OCI-LY7 (cell line): ENCODE data around the gene IER5.

ENCODE experiments used
- EZH2phosphoT487 ChIP-seq: fragments of 200-600 bp; sonication (generic); IDR thresholded peaks from 2 replicates; pipeline ENCODE4 v1.6.1; 2018; ENCODE audit warnings: low read depth, borderline replicate concordance, mild to moderate bottlenecking, mixed run types, antibody characterized with exemption, low read length, moderate library complexity, mixed read lengths
- TF ChIP-seq, protein P1 (sequence below): fragments of 200-600 bp; sonication (generic); conservative IDR thresholded peaks from 2 replicates; pipeline ENCODE4 v1.5.1; 2014; ENCODE audit warnings: mild to moderate bottlenecking, antibody characterized with exemption, low read length, moderate library complexity, mixed read lengths

DNA sequence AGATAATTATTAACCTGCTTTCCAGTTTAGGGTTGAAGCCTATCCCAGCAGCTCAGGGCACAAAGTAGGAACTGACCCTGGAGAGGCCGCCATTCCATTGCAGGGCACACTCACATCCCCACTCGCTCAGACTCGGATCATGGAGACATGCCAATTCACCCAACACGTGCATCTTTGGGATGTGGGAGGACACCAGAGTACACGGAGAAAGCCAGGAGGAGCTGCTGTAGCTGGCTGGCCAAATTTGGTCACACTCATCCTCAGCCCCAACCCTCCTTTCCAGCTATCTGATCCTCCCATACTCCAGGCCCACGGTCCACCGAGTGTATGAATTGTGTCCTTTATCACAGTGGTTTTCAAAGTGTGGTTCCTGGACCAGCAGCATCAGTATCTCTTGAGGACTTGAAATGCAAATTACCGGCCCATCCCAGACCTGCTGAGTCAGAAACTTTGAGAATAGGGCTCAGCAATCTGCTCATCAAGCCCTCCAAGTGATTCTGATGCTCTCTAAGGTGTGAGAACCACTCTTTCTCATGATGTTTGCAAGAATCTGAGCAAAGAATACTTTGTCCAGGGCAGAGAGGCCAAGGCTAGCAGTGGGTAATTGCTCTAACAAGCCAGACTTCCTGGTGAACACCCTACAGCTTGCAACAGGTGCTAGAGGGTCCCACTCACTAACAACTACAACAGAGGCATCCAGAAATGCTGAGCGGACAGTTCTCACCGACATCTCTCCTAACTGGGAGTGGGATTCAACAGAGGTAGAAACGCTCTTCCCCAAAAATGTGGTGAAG is 26.3 kb downstream of the IER5 start:
- TF ChIP-seq, protein P1, sequence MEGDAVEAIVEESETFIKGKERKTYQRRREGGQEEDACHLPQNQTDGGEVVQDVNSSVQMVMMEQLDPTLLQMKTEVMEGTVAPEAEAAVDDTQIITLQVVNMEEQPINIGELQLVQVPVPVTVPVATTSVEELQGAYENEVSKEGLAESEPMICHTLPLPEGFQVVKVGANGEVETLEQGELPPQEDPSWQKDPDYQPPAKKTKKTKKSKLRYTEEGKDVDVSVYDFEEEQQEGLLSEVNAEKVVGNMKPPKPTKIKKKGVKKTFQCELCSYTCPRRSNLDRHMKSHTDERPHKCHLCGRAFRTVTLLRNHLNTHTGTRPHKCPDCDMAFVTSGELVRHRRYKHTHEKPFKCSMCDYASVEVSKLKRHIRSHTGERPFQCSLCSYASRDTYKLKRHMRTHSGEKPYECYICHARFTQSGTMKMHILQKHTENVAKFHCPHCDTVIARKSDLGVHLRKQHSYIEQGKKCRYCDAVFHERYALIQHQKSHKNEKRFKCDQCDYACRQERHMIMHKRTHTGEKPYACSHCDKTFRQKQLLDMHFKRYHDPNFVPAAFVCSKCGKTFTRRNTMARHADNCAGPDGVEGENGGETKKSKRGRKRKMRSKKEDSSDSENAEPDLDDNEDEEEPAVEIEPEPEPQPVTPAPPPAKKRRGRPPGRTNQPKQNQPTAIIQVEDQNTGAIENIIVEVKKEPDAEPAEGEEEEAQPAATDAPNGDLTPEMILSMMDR: no peak
- no peak for TF ChIP-seq EZH2phosphoT487
